GM12878 (cell line): Measurements from ENCODE around the gene ASAP2.

Experiments
- BRCA1 ChIP-seq: IDR thresholded peaks from 2 replicates; pipeline ENCODE4 v1.6.1; 2011; ENCODE audit warnings: low read depth, low read length, improper control_type of control experiment
- CHD1 ChIP-seq: IDR thresholded peaks from 2 replicates; pipeline ENCODE4 v1.6.1; 2012; ENCODE audit warnings: low read depth, low read length, improper control_type of control experiment
- CHD4 ChIP-seq: fragments of 200-600 bp; sonication (generic); IDR thresholded peaks from 2 replicates; pipeline ENCODE4 v1.6.1; 2016; ENCODE audit warnings: mild to moderate bottlenecking
- CTCF ChIP-seq, 3 experiments: IDR thresholded peaks in 2 of 3; conservative IDR thresholded peaks in 1 of 3; 2 replicates each; pipeline ENCODE4 v1.5.1; 2011; ENCODE audit warnings: low read depth in 3 of 3, low read length in 3 of 3, mild to moderate bottlenecking in 3 of 3, control low read depth in 2 of 3, moderate library complexity in 2 of 3, inconsistent platforms in 1 of 3, mixed read lengths in 1 of 3; ENCODE audit not compliant: control insufficient read depth in 2 of 3, insufficient read depth in 1 of 3; ENCODE audit errors: extremely low read depth in 1 of 3
- E2F8 ChIP-seq: fragments of 450-650 bp; IDR thresholded peaks from 2 replicates; pipeline ENCODE4 v1.6.1; 2018; ENCODE audit warnings: mild to moderate bottlenecking, low read depth, moderate library complexity; ENCODE audit not compliant: partially characterized antibody
- GABPA ChIP-seq: IDR thresholded peaks from 2 replicates; pipeline ENCODE4 v1.6.1; 2014; ENCODE audit warnings: antibody characterized with exemption, low read depth, mild to moderate bottlenecking, inconsistent platforms
- MAX ChIP-seq: IDR thresholded peaks from 2 replicates; pipeline ENCODE4 v1.6.1; 2012; ENCODE audit warnings: low read depth, low read length, improper control_type of control experiment
- MYB ChIP-seq: fragments of 150-350 bp; IDR thresholded peaks from 2 replicates; pipeline ENCODE4 v1.6.1; 2014; ENCODE audit warnings: mild to moderate bottlenecking, low read depth, low read length, borderline replicate concordance
- POLR2AphosphoS5 ChIP-seq: IDR thresholded peaks from 2 replicates; pipeline ENCODE4 v1.6.1; 2011; ENCODE audit warnings: mild to moderate bottlenecking, low read length, inconsistent platforms
- RAD21 ChIP-seq: IDR thresholded peaks from 2 replicates; pipeline ENCODE4 v1.6.1; 2011; ENCODE audit warnings: mild to moderate bottlenecking, low read depth, low read length, moderate library complexity; ENCODE audit not compliant: insufficient read depth

- TF ChIP-seq CTCF (IDR thresholded peaks at IDR 0.05 in 2 of 3, conservative IDR thresholded peaks at IDR 0.05 in 1 of 3; ENCODE audit: control insufficient read depth in 2 of 3, extremely low read depth in 1 of 3, insufficient read depth in 1 of 3, low read depth in 3 of 3, low read length in 3 of 3) (no peak), BRCA1 (no peak), MYB (no peak), POLR2AphosphoS5 (no peak), MAX (no peak), E2F8 (no peak), GABPA (no peak), CHD4 (no peak), RAD21 (no peak), CHD1 (no peak)
Observed at GRCh38 chr2:9428965-9429577, 222.5 kb downstream of the ASAP2 start.
